ENCODE measurements around the gene ADGRE1. TPM values are rescaled to one million over a fixed set of nuclear protein-coding genes. Genes with fewer than 3 reads are reported as not detected.

Gene ADGRE1
- total RNA-seq, 1 donor from 2014 or later = not detected

- TF ChIP-seq EZH2 (IDR thresholded peaks at IDR 0.05) = no peak
- TF ChIP-seq CTCF (IDR thresholded peaks at IDR 0.05) = no peak
- TF ChIP-seq EZH2phosphoT487 (IDR thresholded peaks at IDR 0.05) = no peak
- peaks cover 6% of the 10 kb centered on the region for H3K9me3 ChIP-seq (ENCODE audit: low read depth)
- H3K4me3 Mint-ChIP-seq = no peak overlapping the region
Observed at GRCh38 chr19:6914321-6914720, 26.9 kb downstream of the ADGRE1 start.

GRCh38 chr19:6916952-6917351, 29.6 kb downstream of the ADGRE1 start:
- no peaks in the 10 kb centered on the region for H3K4me1 Mint-ChIP-seq
- H3K9ac ChIP-seq = no peak overlapping the region
- no peaks in the 10 kb centered on the region for H3K27me3 ChIP-seq
- no peak overlapping the region for H3K4me3 ChIP-seq
- no peak overlapping the region for H3K27ac Mint-ChIP-seq
- no peak overlapping the region for H2AFZ ChIP-seq (replicated peaks)
- H3K36me3 Mint-ChIP-seq = no peaks in the 10 kb centered on the region
- no peaks in the 10 kb centered on the region for H3K4me1 ChIP-seq
- TF ChIP-seq EZH2phosphoT487 (IDR thresholded peaks at IDR 0.05) (no peak), CTCF (IDR thresholded peaks at IDR 0.05) (no peak), EZH2 (IDR thresholded peaks at IDR 0.05) (no peak)
- H3K4me2 ChIP-seq = no peak overlapping the region
- no peak overlapping the region for H3K4me3 Mint-ChIP-seq
- no peak for DNase-seq (ENCODE audit: low spot score)
- H3K27me3 Mint-ChIP-seq (ENCODE audit: insufficient read depth, low read depth) = no peaks in the 10 kb centered on the region
- H4K20me1 ChIP-seq (ENCODE audit: low read depth) = no peaks in the 10 kb centered on the region
- peaks cover 1% of the 10 kb centered on the region for H3F3A ChIP-seq (ENCODE audit: low read depth)
- no peaks in the 10 kb centered on the region for H3K79me2 ChIP-seq (ENCODE audit: low read depth)
- peaks cover 1% of the 10 kb centered on the region for H3K9me3 ChIP-seq (ENCODE audit: low read depth)
- peaks cover 22% of the 10 kb centered on the region for H3K9me3 Mint-ChIP-seq
- no peak overlapping the region for H3K27ac ChIP-seq
- H3K36me3 ChIP-seq = no peaks in the 10 kb centered on the region

More at GRCh38 chr19:6914321-6914720, 26.9 kb downstream of the ADGRE1 start:
- H3K27ac Mint-ChIP-seq = no peak overlapping the region
- H3K36me3 ChIP-seq = no peaks in the 10 kb centered on the region
- H3K4me3 ChIP-seq = no peak overlapping the region
- H3K79me2 ChIP-seq (ENCODE audit: low read depth) = no peaks in the 10 kb centered on the region
- no peaks in the 10 kb centered on the region for H3K36me3 Mint-ChIP-seq
- H3K27me3 ChIP-seq = no peaks in the 10 kb centered on the region
- no peak overlapping the region for H3K9ac ChIP-seq
- peaks cover under 1% of the 10 kb centered on the region for H3K27me3 Mint-ChIP-seq (ENCODE audit: insufficient read depth, low read depth)
- H3K27ac ChIP-seq = no peak overlapping the region
- H3K9me3 Mint-ChIP-seq = peaks cover 27% of the 10 kb centered on the region
- H3K4me1 ChIP-seq = no peaks in the 10 kb centered on the region
- peaks cover 7% of the 10 kb centered on the region for H3F3A ChIP-seq (ENCODE audit: low read depth)
- H4K20me1 ChIP-seq (ENCODE audit: low read depth) = no peaks in the 10 kb centered on the region
- no peaks in the 10 kb centered on the region for H3K4me1 Mint-ChIP-seq
- no peak overlapping the region for H3K4me2 ChIP-seq
- H2AFZ ChIP-seq (replicated peaks) = no peak overlapping the region
- DNase-seq (ENCODE audit: low spot score) = no peak

GRCh38 chr19:6925386-6925785, 38.0 kb downstream of the ADGRE1 start:
- Histone ChIP-seq H3K36me3 (no peaks in the 10 kb centered on the region), H3K79me2 (ENCODE audit: low read depth) (no peaks in the 10 kb centered on the region), H3K4me3 (no peak overlapping the region), H3K4me1 (no peaks in the 10 kb centered on the region), H4K20me1 (ENCODE audit: low read depth) (no peaks in the 10 kb centered on the region), H3K9ac (no peak overlapping the region), H3K9me3 (ENCODE audit: low read depth) (peaks cover 2% of the 10 kb centered on the region), H3K27ac (no peak overlapping the region), H3K4me2 (no peak overlapping the region), H3F3A (ENCODE audit: low read depth) (no peaks in the 10 kb centered on the region), H2AFZ (replicated peaks) (no peak overlapping the region), H3K27me3 (no peaks in the 10 kb centered on the region)
- H3K9me3 Mint-ChIP-seq = peaks cover 29% of the 10 kb centered on the region
- TF ChIP-seq CTCF (IDR thresholded peaks at IDR 0.05) (no peak), EZH2phosphoT487 (IDR thresholded peaks at IDR 0.05) (no peak), EZH2 (IDR thresholded peaks at IDR 0.05) (no peak)
- DNase-seq (ENCODE audit: low spot score) = no peak
- H3K27ac Mint-ChIP-seq = no peak overlapping the region
- no peaks in the 10 kb centered on the region for H3K36me3 Mint-ChIP-seq
- H3K27me3 Mint-ChIP-seq (ENCODE audit: insufficient read depth, low read depth) = no peaks in the 10 kb centered on the region
- no peaks in the 10 kb centered on the region for H3K4me1 Mint-ChIP-seq
- no peak overlapping the region for H3K4me3 Mint-ChIP-seq

Data from neural progenitor cell (in vitro differentiated cells).